NCI-H748 (cell line): ENCODE data around the gene UQCC5.

Experiments used
- DNase-seq: peaks from one replicate; lab custom pipeline; 2025; ENCODE audit not compliant: unreplicated experiment; lab: John Stamatoyannopoulos, UW

The UQCC5 gene

GRCh38 chr3:52536369-52537164 lies at the start of gene UQCC5:
Gene UQCC5 (plus strand): TSS chr3:52536605. CDS start chr3:52536756, 151 bp downstream.
- peak; percentile 98 for DNase-seq

GRCh38 chr3:52487050-52487787 lies 49.2 kb upstream of the UQCC5 start:
- DNase-seq: no peak

GRCh38 chr3:52487788-52488691 lies 48.4 kb upstream of the UQCC5 start:
- DNase-seq: no peak

GRCh38 chr3:52488746-52489145 lies 47.7 kb upstream of the UQCC5 start:
- DNase-seq: no peak

GRCh38 chr3:52489453-52489852 lies 47.0 kb upstream of the UQCC5 start:
- no peak for DNase-seq

- no peak for DNase-seq
These were observed 46.1 kb upstream of the UQCC5 start for GRCh38 chr3:52490035-52490938.

GRCh38 chr3:52490939-52491526 lies 45.4 kb upstream of the UQCC5 start:
- no peak for DNase-seq

- DNase-seq: no peak
These were observed 44.3 kb upstream of the UQCC5 start for GRCh38 chr3:52492059-52492458.

GRCh38 chr3:52493232-52494017 lies 43.0 kb upstream of the UQCC5 start:
- no peak for DNase-seq

- DNase-seq: peak; percentile 4
These were observed 42.0 kb upstream of the UQCC5 start for GRCh38 chr3:52494445-52494844.

GRCh38 chr3:52494886-52495495 lies 41.4 kb upstream of the UQCC5 start, which contains the start of gene STAB1:
Gene STAB1 (plus strand): TSS chr3:52495338. CDS start chr3:52495414, 76 bp downstream.
- DNase-seq: no peak

GRCh38 chr3:52495777-52496602 lies 40.4 kb upstream of the UQCC5 start:
- no peak for DNase-seq

GRCh38 chr3:52498137-52499054 lies 38.0 kb upstream of the UQCC5 start:
- no peak for DNase-seq

- DNase-seq: no peak
These were observed 35.4 kb upstream of the UQCC5 start for GRCh38 chr3:52501046-52501445.

GRCh38 chr3:52502001-52502400 lies 34.4 kb upstream of the UQCC5 start:
- DNase-seq: no peak

GRCh38 chr3:52502808-52503350 lies 33.5 kb upstream of the UQCC5 start:
- DNase-seq: no peak
